Measurements from ENCODE around the gene ZSCAN31. TPM values are rescaled to one million over a fixed set of nuclear protein-coding genes. Genes with fewer than 3 reads are reported as not detected.
"Not testable (repeated sequence)": the region's sequence is repeated elsewhere in the genome, so short reads cannot be mapped to it uniquely, and the experiment has no call there.

The ZSCAN31 gene
- total RNA-seq, 4 donors from 2014 or later, result 5.6 to 9.2 (median 8.2) TPM

- H3K27me3 ChIP-seq, result no peaks in the 10 kb centered on the region
- H3K36me3 ChIP-seq, result peaks cover 0 to 23% (median 0%) of the 10 kb centered on the region in 3 donors
- H3K4me3 ChIP-seq, result no peak overlapping the region
- TF ChIP-seq CTCF (IDR thresholded peaks at IDR 0.05) (no peak), POLR2A (IDR thresholded peaks at IDR 0.05) (no peak)
- peaks cover 0 to 26% (median 11%) of the 10 kb centered on the region in 4 donors for H3K9me3 ChIP-seq
- no peaks in the 10 kb centered on the region for H3K4me1 ChIP-seq
- H3K27ac ChIP-seq, result no peak overlapping the region
- no peak for DNase-seq
Observed at GRCh38 chr6:28323813-28324424, 12.0 kb downstream of the ZSCAN31 start.

- H3K4me3 ChIP-seq, result no peak overlapping the region
- no peaks in the 10 kb centered on the region for H3K4me1 ChIP-seq
- no peak overlapping the region for H3K27ac ChIP-seq
- no peak for TF ChIP-seq CTCF (IDR thresholded peaks at IDR 0.05)
- TF ChIP-seq POLR2A (IDR thresholded peaks at IDR 0.05), result no peak
- H3K9me3 ChIP-seq, result peaks cover 0 to 23% (median 11%) of the 10 kb centered on the region in 4 donors
- H3K36me3 ChIP-seq, result peaks cover 0 to 23% (median 0%) of the 10 kb centered on the region in 3 donors
- DNase-seq, result no peak
- no peaks in the 10 kb centered on the region for H3K27me3 ChIP-seq
Observed at GRCh38 chr6:28322661-28323060, 13.3 kb downstream of the ZSCAN31 start.

- H3K9me3 ChIP-seq, H3K36me3 ChIP-seq, H3K4me3 ChIP-seq, H3K27me3 ChIP-seq, H3K27ac ChIP-seq, H3K4me1 ChIP-seq, DNase-seq: not testable (repeated sequence)
Observed at GRCh38 chr6:28317866-28318265, 18.1 kb downstream of the ZSCAN31 start.

- no peak overlapping the region for H3K27ac ChIP-seq
Observed at GRCh38 chr6:28315628-28316027, 20.3 kb downstream of the ZSCAN31 start.

GRCh38 chr6:28312939-28313338 lies 23.0 kb downstream of the ZSCAN31 start:
- no peak for DNase-seq
- Histone ChIP-seq H3K27me3 (no peaks in the 10 kb centered on the region), H3K36me3 (no peaks in the 10 kb centered on the region), H3K4me1 (no peaks in the 10 kb centered on the region), H3K27ac (no peak overlapping the region), H3K9me3 (no peaks in the 10 kb centered on the region), H3K4me3 (no peak overlapping the region)
- TF ChIP-seq POLR2A (IDR thresholded peaks at IDR 0.05) (no peak), CTCF (IDR thresholded peaks at IDR 0.05) (no peak)

More at GRCh38 chr6:28315628-28316027, 20.3 kb downstream of the ZSCAN31 start:
- TF ChIP-seq CTCF (IDR thresholded peaks at IDR 0.05), result no peak
- TF ChIP-seq POLR2A (IDR thresholded peaks at IDR 0.05), result no peak
- no peak for DNase-seq
- Histone ChIP-seq H3K9me3 (no peaks in the 10 kb centered on the region), H3K27me3 (no peaks in the 10 kb centered on the region), H3K36me3 (no peaks in the 10 kb centered on the region), H3K4me3 (no peak overlapping the region), H3K4me1 (no peaks in the 10 kb centered on the region)

- DNase-seq, result no peak
- H3K27ac ChIP-seq, result no peak overlapping the region
Observed at GRCh38 chr6:28311139-28311823, 24.7 kb downstream of the ZSCAN31 start.

GRCh38 chr6:28306363-28306762 lies 29.6 kb downstream of the ZSCAN31 start:
- H3K27me3 ChIP-seq, H3K4me1 ChIP-seq, H3K9me3 ChIP-seq, DNase-seq, H3K4me3 ChIP-seq, H3K27ac ChIP-seq, H3K36me3 ChIP-seq: not testable (repeated sequence)

More at GRCh38 chr6:28311139-28311823, 24.7 kb downstream of the ZSCAN31 start:
- Histone ChIP-seq H3K9me3 (no peaks in the 10 kb centered on the region), H3K4me3 (no peak overlapping the region), H3K4me1 (no peaks in the 10 kb centered on the region), H3K27me3 (no peaks in the 10 kb centered on the region), H3K36me3 (no peaks in the 10 kb centered on the region)
- no peak for TF ChIP-seq CTCF (IDR thresholded peaks at IDR 0.05)
- no peak for TF ChIP-seq POLR2A (IDR thresholded peaks at IDR 0.05)
